GM04504 (cell line): ENCODE measurements around the gene PAMR1.
"Not testable (repeated sequence)": the region's sequence is repeated elsewhere in the genome, so short reads cannot be mapped to it uniquely, and the experiment has no call there.

ENCODE experiments used
- DNase-seq: peaks from one replicate; pipeline ENCODE4 v3.0.0-alpha.2; 2012; ENCODE audit warnings: low read depth

PAMR1 gene

DNA sequence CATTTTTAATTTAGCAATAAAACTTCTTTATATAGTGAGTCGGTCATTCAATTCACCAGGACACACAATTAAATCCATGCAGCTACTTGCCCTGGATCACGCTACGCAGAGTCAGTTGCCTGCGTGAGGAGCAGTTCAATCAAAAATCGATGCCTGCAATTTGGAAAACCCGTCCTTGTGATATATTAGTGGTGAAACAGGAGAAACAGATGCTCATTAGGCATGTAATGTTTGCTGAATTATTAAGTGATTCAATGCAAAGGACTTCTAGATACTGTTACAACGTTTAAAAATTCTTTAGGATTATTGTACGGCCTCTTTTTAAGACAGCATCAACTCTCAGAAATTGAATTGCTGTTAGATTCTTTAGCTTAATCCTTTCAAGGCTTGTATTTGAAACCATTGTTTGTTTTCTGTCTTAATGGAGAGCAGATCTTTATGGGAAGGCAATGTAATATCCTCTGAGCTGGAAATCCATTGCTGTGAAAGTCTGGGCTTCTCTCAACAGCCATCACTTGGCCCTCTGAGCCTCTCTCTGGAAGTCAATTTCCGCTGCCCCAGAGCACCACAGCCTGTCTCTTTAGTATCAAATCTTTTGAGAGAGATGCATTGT lies 20.1 kb upstream of the PAMR1 start:
- DNase-seq, result no peak

DNA sequence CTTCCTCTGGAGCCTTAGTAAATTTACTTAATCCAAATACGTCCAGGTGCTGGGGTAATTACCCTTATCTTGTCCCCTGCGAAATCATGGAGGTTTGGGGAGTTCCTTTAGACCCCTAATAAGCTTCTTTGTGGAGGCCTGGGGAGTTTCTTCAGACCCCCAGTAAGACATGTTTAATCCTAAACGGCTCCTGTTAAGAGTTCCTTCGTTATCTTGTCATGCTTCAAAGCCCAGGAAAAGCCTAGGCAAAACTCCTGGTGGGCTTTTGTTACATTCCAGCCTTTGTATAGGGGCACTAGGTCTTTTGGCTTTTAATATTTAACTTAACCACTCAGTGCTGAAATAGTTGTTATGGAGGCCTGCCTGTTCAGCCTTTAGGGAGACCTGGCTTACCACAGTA lies 18.1 kb upstream of the PAMR1 start:
- DNase-seq, result no peak

DNA sequence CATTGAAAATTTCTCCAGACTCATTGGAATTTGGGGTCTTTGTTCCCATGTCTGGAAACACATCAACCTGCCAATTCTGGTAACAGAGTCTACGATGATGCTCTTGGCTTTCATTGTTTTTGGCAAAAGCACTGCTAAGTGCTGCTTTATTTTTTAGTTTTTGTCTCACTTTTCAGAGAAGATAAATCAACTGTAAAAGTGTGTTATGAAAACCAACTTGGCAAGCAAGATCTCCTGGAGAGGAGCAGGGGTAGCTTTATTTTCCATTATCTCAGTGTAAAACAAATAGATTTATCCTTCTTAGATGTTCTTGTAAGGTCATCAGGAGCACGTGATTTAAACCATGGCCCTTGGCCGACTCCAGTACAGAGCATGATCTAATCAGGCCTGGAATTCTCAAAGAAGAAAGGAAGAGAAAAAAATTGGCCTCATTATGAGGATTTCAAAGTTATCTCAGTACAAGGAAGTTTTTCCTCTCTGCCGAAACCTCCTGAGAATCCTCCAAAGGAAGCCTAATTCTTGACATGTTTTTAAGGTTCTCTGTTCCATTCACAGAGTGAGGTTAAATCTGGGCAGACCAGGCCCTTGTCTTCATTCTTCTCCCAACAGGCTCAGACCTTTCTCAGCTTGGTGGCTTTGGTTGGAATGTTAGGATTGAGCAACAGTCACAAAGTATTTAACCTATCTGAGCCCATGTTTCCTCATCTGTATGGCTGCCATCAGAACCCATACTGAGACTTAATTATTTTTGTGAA lies 16.4 kb upstream of the PAMR1 start:
- no peak for DNase-seq

DNA sequence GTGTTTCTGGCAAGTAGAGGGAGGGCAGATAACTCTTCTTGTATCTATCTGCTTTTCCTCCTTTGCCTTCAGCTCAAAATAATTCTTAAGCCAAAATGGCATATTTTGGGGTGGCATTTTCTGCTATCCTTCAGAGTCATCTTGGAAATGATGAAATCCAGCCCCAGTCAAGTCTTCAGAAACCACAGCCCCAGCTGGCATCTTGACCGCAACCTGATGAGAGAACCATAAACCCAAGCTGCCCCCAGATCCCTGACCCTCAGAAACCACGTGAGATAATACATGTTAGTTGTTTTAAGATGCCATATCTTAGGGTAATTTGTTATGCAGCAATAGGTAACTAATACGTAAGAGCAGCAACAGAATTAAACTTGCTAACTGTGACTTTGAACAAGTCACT lies 15.1 kb upstream of the PAMR1 start:
- DNase-seq, result no peak

DNA sequence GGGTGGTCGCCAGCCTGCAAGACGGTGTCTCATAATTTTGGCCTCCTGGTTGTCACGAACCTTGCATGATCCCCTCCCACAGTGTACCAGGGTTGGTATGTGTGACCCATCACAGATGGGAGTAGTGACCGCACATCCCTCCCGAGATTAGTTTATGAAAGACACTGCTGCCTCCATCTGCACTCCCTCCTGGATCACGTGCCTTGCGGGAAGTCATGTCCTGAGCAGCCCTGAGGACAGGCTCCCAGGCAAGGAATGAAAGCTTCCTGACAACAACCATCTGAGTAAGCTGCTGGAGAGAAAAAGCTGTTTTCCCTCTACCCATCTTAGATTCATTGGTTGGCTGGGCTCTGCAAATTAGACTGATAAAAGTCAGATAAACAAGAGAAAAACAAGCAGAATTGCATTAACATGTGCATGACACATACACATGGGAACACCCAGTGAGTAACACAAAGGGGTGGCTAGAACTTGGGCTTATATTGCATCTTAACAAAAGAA lies 14.4 kb upstream of the PAMR1 start:
- DNase-seq, result no peak

DNA sequence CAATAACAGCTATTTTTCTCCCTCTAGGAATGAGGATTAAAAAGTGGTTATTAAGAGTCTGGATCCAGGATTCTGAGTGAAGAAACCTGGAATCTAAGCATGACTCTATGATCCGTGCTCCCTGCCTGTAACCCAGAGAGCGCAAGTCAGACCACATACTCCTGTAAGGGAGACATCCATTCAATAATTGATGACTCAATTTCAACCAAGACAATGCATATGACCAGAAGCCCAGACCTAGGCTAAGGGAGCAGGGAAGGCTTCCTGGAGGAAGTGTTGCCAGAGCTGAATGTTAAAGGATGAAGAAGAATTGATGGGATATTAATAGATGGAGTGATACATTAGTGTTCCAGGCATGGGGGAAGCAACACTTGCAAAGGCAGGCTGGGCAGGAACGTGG lies 13.8 kb upstream of the PAMR1 start:
- no peak for DNase-seq

DNA sequence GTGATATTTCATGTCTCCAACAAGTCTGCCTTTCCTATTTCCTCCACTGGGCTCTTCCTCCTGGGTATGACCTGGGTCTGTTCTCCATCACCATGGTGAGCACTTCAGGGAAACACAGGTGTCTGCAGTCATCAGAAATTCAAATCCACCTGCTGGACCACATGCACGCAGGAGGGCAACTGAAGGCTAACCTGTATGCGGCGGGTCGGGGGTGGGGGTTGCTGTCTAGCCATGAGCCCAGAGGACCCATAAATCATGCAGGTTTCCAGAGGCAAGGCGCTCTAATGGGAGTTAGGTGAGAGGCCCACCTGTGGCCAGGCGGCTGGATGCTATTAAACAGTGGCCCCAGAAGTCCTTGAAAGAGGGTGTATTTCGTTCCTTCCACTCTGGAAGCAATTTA lies 11.1 kb upstream of the PAMR1 start:
- no peak for DNase-seq

DNA sequence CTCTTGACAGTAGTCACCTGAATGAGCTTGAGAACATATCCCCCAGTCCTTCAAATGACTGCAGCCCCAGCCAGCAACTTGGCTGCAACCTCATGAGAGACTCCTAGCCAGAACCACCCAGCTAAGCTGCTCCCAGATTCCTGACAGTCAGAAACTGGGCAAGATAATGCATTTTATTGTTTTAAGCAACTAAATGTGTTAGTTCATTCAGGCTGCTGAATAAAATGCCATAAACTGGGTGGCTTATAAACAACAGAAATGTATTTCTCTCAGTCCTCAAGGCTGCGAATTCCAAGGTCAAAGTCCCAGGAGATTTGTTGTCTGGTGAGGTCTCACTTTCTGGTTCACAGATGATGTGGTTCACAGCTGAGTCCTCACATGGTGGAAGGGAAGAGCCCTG lies 5.8 kb upstream of the PAMR1 start:
- DNase-seq, result no peak

DNA sequence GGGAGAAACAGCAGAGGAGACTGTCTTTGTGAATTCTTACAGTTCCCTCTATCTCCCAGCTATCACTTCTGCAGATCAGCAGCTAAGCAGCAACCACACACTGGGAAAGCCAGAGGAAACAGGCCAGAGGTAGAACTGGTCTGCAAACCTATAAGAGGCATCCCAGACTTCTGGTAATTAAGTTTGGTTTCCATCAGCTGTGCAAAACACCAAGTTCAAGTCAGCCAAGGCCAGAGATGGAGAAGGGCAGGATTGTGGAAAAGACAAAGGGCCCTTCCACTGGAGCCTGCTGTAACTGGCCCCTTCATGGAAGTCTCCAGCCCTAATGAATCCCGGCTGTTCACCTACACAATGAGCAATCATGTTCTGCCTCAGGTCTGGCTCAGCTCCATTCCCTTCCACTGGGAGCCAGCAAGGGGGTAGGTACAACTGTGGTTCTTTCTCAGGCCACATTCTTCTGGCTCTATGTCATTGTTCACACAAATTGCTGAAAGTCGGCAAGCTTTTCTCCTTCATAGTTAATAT lies 4.6 kb upstream of the PAMR1 start:
- DNase-seq, result peak; percentile 94

DNA sequence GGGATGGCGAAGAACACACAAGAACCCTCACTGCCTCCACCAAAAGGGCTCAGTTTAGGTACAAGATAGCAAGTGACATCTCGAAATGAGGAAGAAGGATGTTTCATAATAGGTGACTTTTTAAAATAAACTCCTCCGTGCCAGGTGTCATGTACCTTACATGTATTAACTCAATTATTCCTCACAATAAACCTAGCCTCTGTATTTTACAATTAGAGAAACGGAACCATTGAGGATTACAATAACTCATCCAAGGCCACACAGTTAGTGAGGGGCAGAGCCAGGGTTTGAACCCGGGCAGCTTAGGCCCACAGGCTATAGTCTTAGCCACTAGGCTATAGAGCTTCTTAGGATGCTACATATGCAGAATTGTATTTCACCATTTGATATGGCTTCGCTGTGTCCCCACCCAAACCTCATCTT lies 965 bp upstream of the PAMR1 start:
- DNase-seq, result no peak

DNA sequence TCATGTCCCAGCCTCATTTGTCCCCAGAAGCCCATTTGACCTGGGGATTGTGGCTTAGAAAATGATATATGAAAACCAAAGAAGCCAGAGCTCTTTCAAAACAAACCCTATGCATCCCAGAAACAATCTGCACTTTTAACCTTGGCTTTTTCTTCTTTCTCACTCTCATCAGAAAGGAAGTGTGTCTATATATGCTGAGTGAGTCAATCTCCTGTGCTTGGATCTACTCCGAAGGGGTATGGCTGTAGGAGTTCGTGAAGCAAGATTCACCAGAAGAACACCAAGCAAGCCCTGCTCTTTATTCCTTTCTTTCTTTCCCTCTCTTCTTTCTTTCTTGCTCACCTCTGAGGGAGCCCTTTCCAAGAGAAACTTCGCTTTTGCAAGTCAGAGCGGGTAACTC lies 636 bp downstream of the PAMR1 start:
- no peak for DNase-seq

DNA sequence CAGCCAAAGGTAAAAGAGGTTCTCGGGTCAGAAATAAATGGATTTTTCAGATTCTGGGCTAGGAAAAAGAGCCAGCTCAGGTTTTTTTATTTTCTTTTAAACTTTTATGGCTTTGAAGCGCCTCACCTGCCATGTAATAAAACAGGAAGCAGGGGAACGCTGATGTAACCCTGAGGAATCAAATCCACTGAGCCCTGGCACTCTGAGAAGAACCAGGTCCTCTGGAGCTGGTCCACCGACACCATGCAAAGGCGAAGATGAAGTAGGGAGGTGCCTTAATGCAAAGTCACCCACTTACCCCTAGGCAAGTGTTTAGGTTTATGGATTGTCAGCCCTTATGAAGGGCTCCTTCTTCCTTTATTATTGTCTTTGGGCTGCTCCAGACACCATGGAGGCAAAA lies 1.6 kb downstream of the PAMR1 start:
- DNase-seq, result no peak

DNA sequence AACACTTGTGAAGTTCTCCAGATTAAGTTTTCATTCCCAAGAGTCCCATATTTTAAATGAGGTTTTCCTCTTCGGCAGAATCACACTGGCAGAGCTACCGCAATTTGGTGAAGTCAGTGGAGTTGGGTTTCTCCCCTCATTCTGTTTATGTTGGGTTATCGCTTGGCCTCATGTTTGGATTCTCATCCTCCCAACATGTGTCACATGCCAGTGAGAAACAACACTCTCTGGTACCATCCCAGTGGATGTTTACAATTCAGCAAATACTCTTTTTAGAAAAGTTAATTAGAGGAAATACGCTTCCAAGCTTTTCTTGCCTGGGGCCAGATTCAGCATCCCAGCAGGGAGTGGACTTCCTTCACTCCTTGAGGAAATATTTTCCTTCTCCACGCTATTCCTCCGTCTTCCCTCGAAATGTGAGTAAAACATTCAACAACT lies 2.1 kb downstream of the PAMR1 start:
- DNase-seq, result peak; percentile 64

DNA sequence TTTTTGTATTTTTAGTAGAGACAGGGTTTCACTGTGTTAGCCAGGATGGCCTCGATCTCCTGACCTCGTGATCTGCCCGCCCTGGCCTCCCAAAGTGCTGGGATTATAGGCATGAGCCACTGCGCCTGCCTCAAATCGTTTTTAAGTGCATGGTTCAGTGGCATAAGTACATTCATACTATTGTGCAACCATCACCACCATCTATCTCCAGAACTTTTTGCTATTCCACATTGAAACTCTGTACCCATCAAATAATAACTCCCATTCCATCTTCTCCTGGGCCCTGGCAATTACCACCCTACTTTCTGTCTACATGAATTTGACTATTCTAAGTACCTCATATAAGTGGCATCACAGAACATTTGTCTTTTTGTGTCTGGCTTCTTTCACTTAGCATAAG lies 3.3 kb downstream of the PAMR1 start:
- not testable (repeated sequence) for DNase-seq

DNA sequence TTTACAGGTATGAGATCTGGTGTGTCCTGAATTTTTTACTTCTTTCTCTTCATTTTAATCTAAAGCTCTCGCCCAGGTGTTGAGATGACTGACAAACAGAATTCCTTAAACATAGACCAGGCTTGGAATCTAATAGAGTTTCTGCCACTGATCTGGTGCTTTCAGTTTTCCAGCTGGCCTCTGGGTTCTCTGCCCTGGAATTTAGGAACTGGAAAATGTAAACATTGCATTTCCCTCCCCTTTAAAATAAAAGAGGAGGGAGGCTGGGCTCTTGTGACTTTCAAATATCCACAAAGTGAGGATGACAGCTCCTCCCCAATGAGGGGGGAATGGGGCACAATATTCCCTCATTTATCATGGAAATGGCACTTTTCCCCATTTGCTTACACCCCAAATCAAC lies 5.0 kb downstream of the PAMR1 start:
- no peak for DNase-seq

DNA sequence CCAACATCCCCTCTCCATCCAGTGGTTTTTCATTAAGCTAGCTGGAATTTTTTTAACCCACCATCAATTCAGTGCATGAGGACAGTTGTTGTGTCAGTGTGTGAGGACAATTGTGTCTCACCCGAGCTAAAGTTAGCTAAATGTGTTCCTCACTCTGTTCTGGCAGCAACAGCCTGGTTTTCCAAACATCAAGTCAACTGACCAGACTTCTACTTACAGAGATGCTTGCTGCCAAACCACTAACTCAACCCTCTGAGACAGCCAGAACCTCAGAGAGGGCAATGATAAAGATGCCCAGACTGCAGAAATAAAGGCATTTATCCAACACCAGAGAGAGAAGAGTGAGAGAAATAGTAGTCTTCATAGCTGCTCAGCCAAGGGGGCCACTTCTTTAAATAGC lies 6.7 kb downstream of the PAMR1 start:
- DNase-seq, result no peak

DNA sequence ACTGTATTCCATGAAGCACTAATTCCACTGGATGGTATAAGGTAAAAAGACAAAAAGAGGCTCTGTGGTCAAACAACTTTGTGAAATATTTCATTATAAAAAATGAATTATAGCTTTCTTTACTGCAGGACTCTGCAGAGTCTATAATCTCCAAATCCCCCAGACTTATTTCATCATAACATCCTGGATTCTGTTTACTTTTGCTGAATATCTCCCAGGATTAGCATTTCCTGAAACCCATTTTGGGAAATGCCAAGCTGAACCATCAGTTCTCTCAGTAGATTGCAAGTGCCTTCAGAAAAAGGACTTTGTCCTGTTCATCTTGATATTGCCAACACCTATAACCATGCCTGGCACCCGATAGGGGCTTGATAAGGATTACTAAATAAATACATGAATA lies 7.9 kb downstream of the PAMR1 start:
- no peak for DNase-seq

DNA sequence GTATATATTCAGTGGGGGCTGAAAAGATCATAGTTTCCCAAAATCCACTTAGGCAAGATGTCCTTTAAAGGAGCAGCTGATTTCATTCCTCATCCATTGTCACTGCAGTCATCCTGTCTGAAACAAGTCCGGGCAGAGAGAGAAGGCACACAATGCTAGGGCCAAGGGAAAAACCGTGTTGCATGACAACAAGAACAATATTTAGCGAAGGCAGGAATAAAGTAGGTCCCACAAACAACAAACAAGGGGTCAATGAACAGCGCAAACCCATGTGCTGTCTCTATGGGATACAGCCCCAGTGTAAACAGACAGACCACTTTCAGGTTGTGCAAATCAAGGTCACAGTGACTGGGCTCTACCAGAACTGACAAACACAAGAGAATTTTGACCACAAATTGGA lies 9.0 kb downstream of the PAMR1 start:
- DNase-seq, result no peak

DNA sequence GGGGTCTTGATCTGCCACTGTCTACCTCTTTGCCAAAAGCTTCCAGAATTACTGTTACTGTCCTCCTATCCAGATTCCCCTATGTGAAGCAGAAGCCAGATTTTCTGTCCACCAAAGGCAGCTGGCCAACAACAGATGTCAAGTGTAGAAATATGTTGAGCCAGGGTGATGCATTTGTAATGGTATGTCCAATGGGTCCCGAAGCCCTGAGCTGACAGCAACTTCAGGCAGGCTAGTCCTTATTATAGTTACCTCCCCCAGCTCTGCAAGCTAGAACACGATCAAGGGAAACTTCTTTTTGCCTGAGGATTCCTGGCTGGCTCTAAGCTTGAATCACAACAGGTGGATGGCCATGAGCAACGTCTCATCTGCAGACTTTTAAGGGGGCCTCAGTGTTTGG lies 10.2 kb downstream of the PAMR1 start:
- peak; percentile 71 for DNase-seq

DNA sequence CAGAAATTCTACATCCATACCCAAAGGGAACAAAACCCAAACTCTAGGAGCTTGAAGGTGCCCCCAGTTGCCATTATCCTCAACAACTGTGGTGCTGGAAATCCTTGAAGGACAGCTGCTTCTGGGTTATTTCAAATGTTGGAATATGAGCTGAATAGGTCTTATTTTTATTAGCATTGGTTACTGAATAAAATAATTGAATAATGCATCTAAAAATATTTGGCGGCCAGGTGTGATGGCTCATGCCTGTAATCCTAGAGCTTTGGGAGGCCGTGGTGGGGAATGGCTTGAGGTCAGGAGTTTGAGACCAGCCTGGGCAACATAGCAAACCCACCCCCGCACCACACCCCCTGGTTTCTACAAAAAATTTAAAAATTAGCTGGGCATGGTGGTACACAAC lies 10.9 kb downstream of the PAMR1 start:
- no peak for DNase-seq

DNA sequence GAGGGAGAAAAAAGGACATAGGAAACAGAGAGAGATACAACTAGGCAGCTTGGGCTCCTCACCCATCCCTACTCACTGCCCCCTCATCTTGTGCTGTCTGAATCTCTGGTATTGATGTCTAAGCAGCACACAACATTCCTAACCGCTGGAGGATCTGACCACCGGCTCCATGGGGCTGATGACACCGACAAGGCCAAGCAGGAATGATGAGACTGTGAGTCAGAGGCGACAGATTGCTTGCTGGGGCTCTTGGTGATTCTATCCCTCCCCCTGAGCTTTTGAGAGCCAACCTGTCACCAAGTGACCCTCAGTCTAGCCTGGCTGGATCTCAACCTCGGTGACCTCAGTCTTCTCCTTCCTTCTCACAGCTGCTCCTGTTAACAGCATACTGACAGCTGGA lies 13.8 kb downstream of the PAMR1 start:
- peak; percentile 66 for DNase-seq

DNA sequence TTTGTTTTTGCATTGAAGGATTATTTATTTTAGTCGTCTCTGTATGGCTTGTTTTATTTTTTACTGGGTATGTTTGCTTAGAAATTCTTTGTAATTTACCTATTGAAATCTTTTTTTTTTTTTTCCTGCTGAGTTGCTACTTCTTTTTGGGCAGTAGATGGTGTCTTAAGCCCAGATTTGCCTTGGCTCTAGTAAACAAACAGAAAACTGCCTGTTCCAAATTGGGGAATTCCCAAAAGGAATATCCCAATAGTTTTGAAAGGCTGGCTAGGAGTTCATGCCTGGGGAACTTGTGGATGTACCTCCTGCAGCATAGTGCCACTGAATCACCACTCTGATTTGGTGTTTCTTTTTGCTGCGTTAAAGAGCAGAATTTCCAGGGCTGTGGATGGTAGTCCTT lies 17.7 kb downstream of the PAMR1 start:
- no peak for DNase-seq

DNA sequence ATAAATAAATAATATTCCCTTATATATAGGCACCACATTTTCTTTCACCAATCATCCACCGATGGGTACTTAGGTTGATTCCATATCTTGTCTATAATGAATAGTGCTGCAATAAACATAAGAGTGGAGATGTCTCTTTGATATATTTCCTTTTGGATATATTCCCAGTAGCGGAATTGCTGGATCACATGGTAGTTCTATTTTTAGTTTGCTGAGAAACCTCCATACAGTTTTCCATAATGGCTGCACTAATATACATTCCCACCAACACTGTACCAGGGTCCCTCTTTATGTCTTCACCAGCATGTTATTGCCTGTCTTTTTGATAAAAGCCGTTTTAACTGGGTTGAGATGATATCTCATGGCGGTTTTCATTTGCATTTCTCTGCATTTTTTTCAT lies 23.6 kb downstream of the PAMR1 start:
- DNase-seq, result no peak

DNA sequence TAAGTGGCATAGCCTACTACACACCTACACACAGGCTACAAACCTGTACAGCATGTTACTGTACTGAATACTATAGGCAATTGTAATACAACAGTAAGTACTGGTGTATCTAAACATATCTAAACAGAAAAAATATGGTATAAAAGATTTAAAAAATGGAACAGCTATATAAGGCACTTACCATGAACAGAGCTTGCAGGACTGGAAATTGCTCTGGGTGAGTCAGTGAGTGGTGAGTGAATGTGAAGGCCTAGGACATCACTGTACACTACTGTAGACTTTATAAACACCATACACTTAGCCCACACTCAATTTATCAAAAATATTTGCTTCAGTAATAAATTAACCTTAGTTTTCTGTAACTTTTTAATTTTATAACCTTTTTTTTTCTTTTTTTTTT lies 24.7 kb downstream of the PAMR1 start:
- no peak for DNase-seq
